HFFc6 (cell line): ENCODE results near the gene BRD3OS. TPM values are rescaled to one million over a fixed set of nuclear protein-coding genes. Genes with fewer than 3 reads are reported as not detected.

Source experiments
- DNase-seq: peaks from one replicate; pipeline ENCODE4 v3.0.0-alpha.2; 2018
- H3K27ac Mint-ChIP-seq: 2 replicates; pipeline ENCODE4 v1.8.0; 2020; ENCODE audit warnings: mild to moderate bottlenecking, mixed read lengths
- H3K27me3 Mint-ChIP-seq: 2 replicates; pipeline ENCODE4 v1.8.0; 2021; ENCODE audit warnings: mild to moderate bottlenecking, moderate library complexity, mixed read lengths; ENCODE audit not compliant: insufficient read depth
- H3K36me3 Mint-ChIP-seq: 2 replicates; pipeline ENCODE4 v1.8.0; 2021; ENCODE audit warnings: low read depth, mixed read lengths
- H3K4me1 Mint-ChIP-seq: 2 replicates; pipeline ENCODE4 v1.8.0; 2020; ENCODE audit warnings: low read depth, mixed read lengths
- H3K4me3 Mint-ChIP-seq: 2 replicates; pipeline ENCODE4 v1.8.0; 2020; ENCODE audit warnings: mild to moderate bottlenecking, moderate library complexity, mixed read lengths
- H3K9me3 Mint-ChIP-seq: 2 replicates; pipeline ENCODE4 v1.8.0; 2020; ENCODE audit warnings: mild to moderate bottlenecking, mixed read lengths
- CTCF ChIP-seq: fragments of 200-600 bp; sonication (generic); IDR thresholded peaks from 2 replicates; pipeline ENCODE4 v1.5.0; 2021; ENCODE audit warnings: antibody characterized with exemption, mild to moderate bottlenecking
- total RNA-seq, 6 experiments: library from RNA; stranded (reverse); fragmentation: NEBNext Ultra II Directional; extraction: Animal tissue kit (Norgen Biotek cat#: 25700); gene quantifications; 2 replicates in 1 of 6; 3 replicates in 5 of 6; pipeline ENCODE4 v1.2.3, GENCODE V29; 2021

The BRD3OS gene
- total RNA-seq, 6 experiments from 2014 or later: 28.7 to 36.8 (median 31.1) TPM

GRCh38 chr9:134040781-134041648 lies 15.7 kb downstream of the BRD3OS start:
- peaks cover 3% of the 10 kb centered on the region for H3K27me3 Mint-ChIP-seq
- no peak for DNase-seq
- no peak for TF ChIP-seq CTCF
- peaks cover 9% of the 10 kb centered on the region for H3K36me3 Mint-ChIP-seq
- H3K4me3 Mint-ChIP-seq: no peak overlapping the region
- H3K9me3 Mint-ChIP-seq: no peaks in the 10 kb centered on the region
- no peak overlapping the region; the same call in 1 of the 2 replicates for H3K27ac Mint-ChIP-seq
- H3K4me1 Mint-ChIP-seq: no peaks in the 10 kb centered on the region

- Mint-ChIP-seq H3K9me3 (no peaks in the 10 kb centered on the region), H3K4me3 (no peak overlapping the region), H3K27me3 (peaks cover 3% of the 10 kb centered on the region), H3K4me1 (no peaks in the 10 kb centered on the region), H3K27ac (no peak overlapping the region), H3K36me3 (peaks cover 4% of the 10 kb centered on the region)
- DNase-seq: no peak
- TF ChIP-seq CTCF: no peak
These were observed 16.3 kb downstream of the BRD3OS start for GRCh38 chr9:134041649-134041962.

- peaks cover 3% of the 10 kb centered on the region for H3K27me3 Mint-ChIP-seq
- H3K4me1 Mint-ChIP-seq: no peaks in the 10 kb centered on the region
- no peaks in the 10 kb centered on the region for H3K9me3 Mint-ChIP-seq
- DNase-seq: no peak
- H3K36me3 Mint-ChIP-seq: peaks cover 4% of the 10 kb centered on the region; the same call in 1 of the 2 replicates
- no peak overlapping the region for H3K27ac Mint-ChIP-seq
- TF ChIP-seq CTCF: no peak
- H3K4me3 Mint-ChIP-seq: no peak overlapping the region
These were observed 18.3 kb downstream of the BRD3OS start for GRCh38 chr9:134043531-134043988.

- Mint-ChIP-seq H3K27ac (no peak overlapping the region), H3K4me3 (no peak overlapping the region), H3K36me3 (peaks cover 4% of the 10 kb centered on the region; the same call in 1 of the 2 replicates), H3K27me3 (peaks cover 3% of the 10 kb centered on the region), H3K4me1 (no peaks in the 10 kb centered on the region), H3K9me3 (no peaks in the 10 kb centered on the region)
- no peak for TF ChIP-seq CTCF
- DNase-seq: no peak
These were observed 19.7 kb downstream of the BRD3OS start for GRCh38 chr9:134044944-134045343.

- H3K4me3 Mint-ChIP-seq: no peak overlapping the region
- H3K27ac Mint-ChIP-seq: no peak overlapping the region
- no peaks in the 10 kb centered on the region for H3K9me3 Mint-ChIP-seq
- peaks cover 4% of the 10 kb centered on the region; the same call in 1 of the 2 replicates for H3K36me3 Mint-ChIP-seq
- H3K27me3 Mint-ChIP-seq: peaks cover 3% of the 10 kb centered on the region
- no peak for DNase-seq
- no peak for TF ChIP-seq CTCF
- no peaks in the 10 kb centered on the region for H3K4me1 Mint-ChIP-seq
These were observed 20.7 kb downstream of the BRD3OS start for GRCh38 chr9:134045841-134046544.
